Measurements from ENCODE around the gene TMEM204.
A peak's percentile ranks its signal among the peaks of the same experiment; 100 is the strongest.

Gene TMEM204

GRCh38 chr16:1534021-1535020, 855 bp downstream of the TMEM204 start:
- Histone ChIP-seq H3K27me3 (replicated peaks in 2 of 5; ENCODE audit: control insufficient read depth in 4 of 5, insufficient read depth in 5 of 5, low read length in 4 of 5) (no peaks in the 10 kb centered on the region), H3K4me3 (ENCODE audit: control insufficient read depth in 1 of 7, extremely low read depth in 1 of 7, insufficient read depth in 4 of 7, low read depth in 2 of 7, low read length in 6 of 7) (peak overlapping the region; percentile 20 to 80 (median 56)), H3K27ac (ENCODE audit: insufficient read depth in 1 of 2, low read depth in 1 of 2, low read length in 2 of 2, poor library complexity in 1 of 2, severe bottlenecking in 2 of 2) (no peak overlapping the region), H3K4me1 (ENCODE audit: control extremely low read depth in 1 of 4, control insufficient read depth in 4 of 4, insufficient read depth in 4 of 4, low read length in 3 of 4) (peaks cover 6 to 65% (median 53%) of the 10 kb centered on the region in 4 experiments), H3K36me3 (ENCODE audit: control insufficient read depth in 4 of 4, insufficient read depth in 4 of 4, low read length in 3 of 4) (peaks cover 0 to 18% (median 7%) of the 10 kb centered on the region in 4 experiments), H3K9me3 (ENCODE audit: control extremely low read depth in 1 of 5, control insufficient read depth in 4 of 5, insufficient read depth in 2 of 5, low read depth in 1 of 5, low read length in 4 of 5) (no peaks in the 10 kb centered on the region)
- CTCF ChIA-PET = no interaction called here
- POLR2A ChIA-PET = interaction anchor here (0.5 kb wide), 1 partner anchor 23 kb away, joined by 3 read pairs; no protein-coding TSS in a partner anchor
- peak in 1 of 3 donors; percentile 38 for DNase-seq
- 32% methylated on average over 55 of the region's 57 CpGs for WGBS (ENCODE audit: insufficient coverage)

- H3K4me1 ChIP-seq (ENCODE audit: control extremely low read depth in 1 of 4, control insufficient read depth in 4 of 4, insufficient read depth in 4 of 4, low read length in 3 of 4) = peaks cover 6 to 65% (median 53%) of the 10 kb centered on the region in 4 experiments
- peak overlapping the region in 5 of 7 experiments; percentile 40 to 80 (median 66) for H3K4me3 ChIP-seq (ENCODE audit: control insufficient read depth in 1 of 7, extremely low read depth in 1 of 7, insufficient read depth in 4 of 7, low read depth in 2 of 7, low read length in 6 of 7)
- peaks cover 3 to 27% (median 9%) of the 10 kb centered on the region in 4 experiments for H3K36me3 ChIP-seq (ENCODE audit: control insufficient read depth in 4 of 4, insufficient read depth in 4 of 4, low read length in 3 of 4)
- CTCF ChIA-PET = interaction anchor here (1.1 kb wide), 1 partner anchor 107 kb away, joined by 3 read pairs; no protein-coding TSS in a partner anchor
- H3K9me3 ChIP-seq (ENCODE audit: control extremely low read depth in 1 of 5, control insufficient read depth in 4 of 5, insufficient read depth in 2 of 5, low read depth in 1 of 5, low read length in 4 of 5) = no peaks in the 10 kb centered on the region
- DNase-seq = peak in 2 of 3 donors; percentile 41 to 56
- no peak overlapping the region for H3K27ac ChIP-seq (ENCODE audit: insufficient read depth in 1 of 2, low read depth in 1 of 2, low read length in 2 of 2, poor library complexity in 1 of 2, severe bottlenecking in 2 of 2)
- H3K27me3 ChIP-seq (replicated peaks in 2 of 5; ENCODE audit: control insufficient read depth in 4 of 5, insufficient read depth in 5 of 5, low read length in 4 of 5) = no peaks in the 10 kb centered on the region
- POLR2A ChIA-PET = no interaction called here
- WGBS (ENCODE audit: insufficient coverage) = 71% methylated on average over 34 of the region's 39 CpGs
Measured at GRCh38 chr16:1535391-1536291, 2.2 kb downstream of the TMEM204 start.

- DNase-seq = peak in 1 of 3 donors; percentile 12
- POLR2A ChIA-PET = no interaction called here
- no peak overlapping the region for H3K4me3 ChIP-seq (ENCODE audit: control insufficient read depth in 1 of 7, extremely low read depth in 1 of 7, insufficient read depth in 4 of 7, low read depth in 2 of 7, low read length in 6 of 7)
- no peaks in the 10 kb centered on the region for H3K27me3 ChIP-seq (replicated peaks in 2 of 5; ENCODE audit: control insufficient read depth in 4 of 5, insufficient read depth in 5 of 5, low read length in 4 of 5)
- H3K9me3 ChIP-seq (ENCODE audit: control extremely low read depth in 1 of 5, control insufficient read depth in 4 of 5, insufficient read depth in 2 of 5, low read depth in 1 of 5, low read length in 4 of 5) = no peaks in the 10 kb centered on the region
- H3K27ac ChIP-seq (ENCODE audit: insufficient read depth in 1 of 2, low read depth in 1 of 2, low read length in 2 of 2, poor library complexity in 1 of 2, severe bottlenecking in 2 of 2) = no peak overlapping the region
- 46% methylated on average over 12 of the region's 13 CpGs for WGBS (ENCODE audit: insufficient coverage)
- CTCF ChIA-PET = interaction anchor here (1.1 kb wide), 1 partner anchor 108 kb away, joined by 3 read pairs; no protein-coding TSS in a partner anchor
- H3K36me3 ChIP-seq (ENCODE audit: control insufficient read depth in 4 of 4, insufficient read depth in 4 of 4, low read length in 3 of 4) = peaks cover 3 to 34% (median 9%) of the 10 kb centered on the region in 4 experiments
- peaks cover 6 to 65% (median 53%) of the 10 kb centered on the region in 4 experiments for H3K4me1 ChIP-seq (ENCODE audit: control extremely low read depth in 1 of 4, control insufficient read depth in 4 of 4, insufficient read depth in 4 of 4, low read length in 3 of 4)
Measured at GRCh38 chr16:1536601-1537000, 3.1 kb downstream of the TMEM204 start.

GRCh38 chr16:1537138-1537577, 3.7 kb downstream of the TMEM204 start:
- POLR2A ChIA-PET = no interaction called here
- CTCF ChIA-PET = interaction anchor here (1.4 to 2.9 kb wide), 3 partner anchors 8 to 108 kb away, joined by 3 to 14 read pairs (median 7); no protein-coding TSS in a partner anchor
- 92% methylated on average over 27 of the region's 27 CpGs for WGBS (ENCODE audit: insufficient coverage)
- no peaks in the 10 kb centered on the region for H3K9me3 ChIP-seq (ENCODE audit: control extremely low read depth in 1 of 5, control insufficient read depth in 4 of 5, insufficient read depth in 2 of 5, low read depth in 1 of 5, low read length in 4 of 5)
- no peak overlapping the region for H3K27ac ChIP-seq (ENCODE audit: insufficient read depth in 1 of 2, low read depth in 1 of 2, low read length in 2 of 2, poor library complexity in 1 of 2, severe bottlenecking in 2 of 2)
- H3K36me3 ChIP-seq (ENCODE audit: control insufficient read depth in 4 of 4, insufficient read depth in 4 of 4, low read length in 3 of 4) = peaks cover 3 to 39% (median 9%) of the 10 kb centered on the region in 4 experiments
- no peak overlapping the region for H3K4me3 ChIP-seq (ENCODE audit: control insufficient read depth in 1 of 7, extremely low read depth in 1 of 7, insufficient read depth in 4 of 7, low read depth in 2 of 7, low read length in 6 of 7)
- H3K4me1 ChIP-seq (ENCODE audit: control extremely low read depth in 1 of 4, control insufficient read depth in 4 of 4, insufficient read depth in 4 of 4, low read length in 3 of 4) = peaks cover 6 to 65% (median 53%) of the 10 kb centered on the region in 4 experiments
- H3K27me3 ChIP-seq (replicated peaks in 2 of 5; ENCODE audit: control insufficient read depth in 4 of 5, insufficient read depth in 5 of 5, low read length in 4 of 5) = no peaks in the 10 kb centered on the region
- no peak for DNase-seq

GRCh38 chr16:1537763-1538289, 4.4 kb downstream of the TMEM204 start:
- Histone ChIP-seq H3K9me3 (ENCODE audit: control extremely low read depth in 1 of 5, control insufficient read depth in 4 of 5, insufficient read depth in 2 of 5, low read depth in 1 of 5, low read length in 4 of 5) (no peaks in the 10 kb centered on the region), H3K4me1 (ENCODE audit: control extremely low read depth in 1 of 4, control insufficient read depth in 4 of 4, insufficient read depth in 4 of 4, low read length in 3 of 4) (peaks cover 6 to 67% (median 59%) of the 10 kb centered on the region in 4 experiments), H3K27ac (ENCODE audit: insufficient read depth in 1 of 2, low read depth in 1 of 2, low read length in 2 of 2, poor library complexity in 1 of 2, severe bottlenecking in 2 of 2) (no peak overlapping the region), H3K36me3 (ENCODE audit: control insufficient read depth in 4 of 4, insufficient read depth in 4 of 4, low read length in 3 of 4) (peaks cover 3 to 42% (median 9%) of the 10 kb centered on the region in 4 experiments), H3K4me3 (ENCODE audit: control insufficient read depth in 1 of 7, extremely low read depth in 1 of 7, insufficient read depth in 4 of 7, low read depth in 2 of 7, low read length in 6 of 7) (peak overlapping the region in 2 of 7 experiments; percentile 3 to 9), H3K27me3 (replicated peaks in 2 of 5; ENCODE audit: control insufficient read depth in 4 of 5, insufficient read depth in 5 of 5, low read length in 4 of 5) (no peaks in the 10 kb centered on the region)
- ChIA-PET POLR2A (no interaction called here), CTCF (interaction anchor here (0.6 to 2.9 kb wide), 14 partner anchors 8 to 175 kb away, joined by 3 to 14 read pairs (median 4); partner anchors contain the start of gene UQCC4)
- WGBS (ENCODE audit: insufficient coverage) = 56% methylated on average over 20 of the region's 26 CpGs
- peak in 2 of 3 donors; percentile 49 to 58 for DNase-seq

GRCh38 chr16:1538804-1539520, 5.5 kb downstream of the TMEM204 start:
- peak in 2 of 3 donors; percentile 53 to 59 for DNase-seq
- ChIA-PET CTCF (interaction anchor here (0.7 to 2.9 kb wide), 13 partner anchors 9 to 177 kb away, joined by 3 to 14 read pairs (median 4); partner anchors contain the start of gene UQCC4), POLR2A (no interaction called here)
- 89% methylated on average over 21 of the region's 22 CpGs for WGBS (ENCODE audit: insufficient coverage)
- H3K27ac ChIP-seq (ENCODE audit: insufficient read depth in 1 of 2, low read depth in 1 of 2, low read length in 2 of 2, poor library complexity in 1 of 2, severe bottlenecking in 2 of 2) = no peak overlapping the region
- H3K9me3 ChIP-seq (ENCODE audit: control extremely low read depth in 1 of 5, control insufficient read depth in 4 of 5, insufficient read depth in 2 of 5, low read depth in 1 of 5, low read length in 4 of 5) = no peaks in the 10 kb centered on the region
- peaks cover 6 to 66% (median 59%) of the 10 kb centered on the region in 4 experiments for H3K4me1 ChIP-seq (ENCODE audit: control extremely low read depth in 1 of 4, control insufficient read depth in 4 of 4, insufficient read depth in 4 of 4, low read length in 3 of 4)
- H3K36me3 ChIP-seq (ENCODE audit: control insufficient read depth in 4 of 4, insufficient read depth in 4 of 4, low read length in 3 of 4) = peaks cover 4 to 42% (median 10%) of the 10 kb centered on the region in 4 experiments
- H3K27me3 ChIP-seq (replicated peaks in 2 of 5; ENCODE audit: control insufficient read depth in 4 of 5, insufficient read depth in 5 of 5, low read length in 4 of 5) = no peaks in the 10 kb centered on the region
- no peak overlapping the region for H3K4me3 ChIP-seq (ENCODE audit: control insufficient read depth in 1 of 7, extremely low read depth in 1 of 7, insufficient read depth in 4 of 7, low read depth in 2 of 7, low read length in 6 of 7)

Measured in common myeloid progenitor, CD34-positive (primary cell).